ENCODE data around the gene CRIP2. TPM values are rescaled to one million over a fixed set of nuclear protein-coding genes. Genes with fewer than 3 reads are reported as not detected.

Gene CRIP2
- total and polyA plus RNA-seq, 2 experiments from 2014 or later: 188 to 319 TPM

GRCh38 chr14:105519946-105520698 lies 45.5 kb downstream of the CRIP2 start:
- Histone ChIP-seq H3K4me2 (ENCODE audit: unreplicated experiment) (no peak overlapping the region), H4K20me1 (ENCODE audit: insufficient read depth) (no peaks in the 10 kb centered on the region), H3K79me2 (ENCODE audit: insufficient read depth) (no peaks in the 10 kb centered on the region), H3F3A (ENCODE audit: insufficient read depth) (0 out of 2 replicates have a peak, but pooled peaks cover 5% of the 10 kb centered on the region), H3K36me3 (ENCODE audit: low read depth) (no peaks in the 10 kb centered on the region), H3K9me3 (ENCODE audit: low read depth) (no peaks in the 10 kb centered on the region), H3K4me1 (ENCODE audit: insufficient read depth) (no peaks in the 10 kb centered on the region), H3K27ac (no peak overlapping the region), H2AFZ (no peak overlapping the region), H3K27me3 (replicated peaks; ENCODE audit: insufficient read depth) (peaks cover 32% of the 10 kb centered on the region), H3K9ac (no peak overlapping the region), H3K4me3 (no peak overlapping the region), H3K9me2 (ENCODE audit: insufficient read depth) (no peaks in the 10 kb centered on the region)
- 59 to 60% methylated on average over 14 of the region's 14 CpGs for WGBS, 2 experiments (ENCODE audit: low coverage in 1 of 2, low lambda C conversion rate in 2 of 2, missing lambda C conversion rate in 2 of 2)
- TF ChIP-seq EZH2phosphoT487 (IDR thresholded peaks at IDR 0.05; ENCODE audit: insufficient read depth, low read depth) (no peak), EZH2 (IDR thresholded peaks at IDR 0.05; ENCODE audit: insufficient read depth, poor library complexity, severe bottlenecking) (no peak)
- in situ Hi-C loops (cut with MboI): no loop called here
- DNase-seq: no peak

DNA sequence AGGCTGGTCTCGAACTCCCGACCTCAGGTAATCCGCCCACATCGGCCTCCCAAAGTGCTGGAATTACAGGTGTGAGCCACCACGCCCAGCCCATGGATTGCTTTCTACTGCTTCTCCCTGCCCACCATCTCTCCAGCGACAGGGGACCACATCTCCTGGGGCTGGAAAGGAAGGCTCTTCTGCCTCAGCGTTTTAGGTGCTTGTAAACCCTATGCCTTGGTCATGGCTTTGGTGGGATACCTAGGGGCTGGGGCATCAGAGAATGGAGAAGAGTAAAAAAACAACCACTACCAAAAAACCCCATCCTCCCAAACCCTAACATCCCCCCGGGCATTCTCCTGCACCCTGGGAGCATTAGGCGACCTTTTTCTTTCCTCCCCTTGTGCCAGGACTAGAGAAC lies 50.7 kb downstream of the CRIP2 start:
- no peaks in the 10 kb centered on the region for H3K4me1 ChIP-seq (ENCODE audit: insufficient read depth)
- H3K4me2 ChIP-seq (ENCODE audit: unreplicated experiment): no peak overlapping the region
- 57 to 60% methylated on average over 9 of the region's 9 CpGs for WGBS, 2 experiments (ENCODE audit: low coverage in 1 of 2, low lambda C conversion rate in 2 of 2, missing lambda C conversion rate in 2 of 2)
- no peak overlapping the region for H3K9ac ChIP-seq
- no peak overlapping the region for H3K27ac ChIP-seq
- H3K79me2 ChIP-seq (ENCODE audit: insufficient read depth): no peaks in the 10 kb centered on the region
- peak overlapping the region; percentile 76 for H2AFZ ChIP-seq
- H3K9me2 ChIP-seq (ENCODE audit: insufficient read depth): no peaks in the 10 kb centered on the region
- peaks cover under 1% of the 10 kb centered on the region for H3K27me3 ChIP-seq (replicated peaks; ENCODE audit: insufficient read depth)
- no peak for DNase-seq
- no peaks in the 10 kb centered on the region for H3K9me3 ChIP-seq (ENCODE audit: low read depth)
- H3K36me3 ChIP-seq (ENCODE audit: low read depth): no peaks in the 10 kb centered on the region
- no peaks in the 10 kb centered on the region for H4K20me1 ChIP-seq (ENCODE audit: insufficient read depth)
- H3F3A ChIP-seq (ENCODE audit: insufficient read depth): peaks cover 14% of the 10 kb centered on the region
- in situ Hi-C loops (cut with MboI): no loop called here
- TF ChIP-seq EZH2 (IDR thresholded peaks at IDR 0.05; ENCODE audit: insufficient read depth, poor library complexity, severe bottlenecking) (no peak), EZH2phosphoT487 (IDR thresholded peaks at IDR 0.05; ENCODE audit: insufficient read depth, low read depth) (no peak)
- no peak overlapping the region for H3K4me3 ChIP-seq

GRCh38 chr14:105525861-105526775 lies 51.5 kb downstream of the CRIP2 start, which contains the start of gene TMEM121:
TMEM121 (plus strand) TSS chr14:105526583; CDS start chr14:105528835, 2,252 bp downstream.
- no peaks in the 10 kb centered on the region for H3K4me1 ChIP-seq (ENCODE audit: insufficient read depth)
- no peak within 1 kb of the TSS for H3K27ac ChIP-seq
- H4K20me1 ChIP-seq (ENCODE audit: insufficient read depth): no peaks in the 10 kb centered on the region
- DNase-seq: peak; percentile 57
- H3K9me3 ChIP-seq (ENCODE audit: low read depth): no peaks in the 10 kb centered on the region
- TF ChIP-seq EZH2 (IDR thresholded peaks at IDR 0.05; ENCODE audit: insufficient read depth, poor library complexity, severe bottlenecking): no peak
- TF ChIP-seq EZH2phosphoT487 (IDR thresholded peaks at IDR 0.05; ENCODE audit: insufficient read depth, low read depth): no peak
- in situ Hi-C loops (cut with MboI): no loop called here
- H3K79me2 ChIP-seq (ENCODE audit: insufficient read depth): no peaks in the 10 kb centered on the region
- no peaks in the 10 kb centered on the region for H3K36me3 ChIP-seq (ENCODE audit: low read depth)
- peak within 1 kb of the TSS; percentile 75 for H3K4me3 ChIP-seq
- no peaks in the 10 kb centered on the region for H3K9me2 ChIP-seq (ENCODE audit: insufficient read depth)
- peaks cover 14% of the 10 kb centered on the region for H3F3A ChIP-seq (ENCODE audit: insufficient read depth)
- H3K27me3 ChIP-seq (replicated peaks; ENCODE audit: insufficient read depth): no peaks in the 10 kb centered on the region; the same call in none of the 2 replicates
- WGBS, 2 experiments (ENCODE audit: low coverage in 1 of 2, low lambda C conversion rate in 2 of 2, missing lambda C conversion rate in 2 of 2): 2 to 5% methylated on average over 13 to 29 of the region's 88 CpGs
- H2AFZ ChIP-seq: peak within 1 kb of the TSS; percentile 76
- H3K9ac ChIP-seq: peak within 1 kb of the TSS; percentile 48
- H3K4me2 ChIP-seq (ENCODE audit: unreplicated experiment): peak within 1 kb of the TSS; percentile 72

DNA sequence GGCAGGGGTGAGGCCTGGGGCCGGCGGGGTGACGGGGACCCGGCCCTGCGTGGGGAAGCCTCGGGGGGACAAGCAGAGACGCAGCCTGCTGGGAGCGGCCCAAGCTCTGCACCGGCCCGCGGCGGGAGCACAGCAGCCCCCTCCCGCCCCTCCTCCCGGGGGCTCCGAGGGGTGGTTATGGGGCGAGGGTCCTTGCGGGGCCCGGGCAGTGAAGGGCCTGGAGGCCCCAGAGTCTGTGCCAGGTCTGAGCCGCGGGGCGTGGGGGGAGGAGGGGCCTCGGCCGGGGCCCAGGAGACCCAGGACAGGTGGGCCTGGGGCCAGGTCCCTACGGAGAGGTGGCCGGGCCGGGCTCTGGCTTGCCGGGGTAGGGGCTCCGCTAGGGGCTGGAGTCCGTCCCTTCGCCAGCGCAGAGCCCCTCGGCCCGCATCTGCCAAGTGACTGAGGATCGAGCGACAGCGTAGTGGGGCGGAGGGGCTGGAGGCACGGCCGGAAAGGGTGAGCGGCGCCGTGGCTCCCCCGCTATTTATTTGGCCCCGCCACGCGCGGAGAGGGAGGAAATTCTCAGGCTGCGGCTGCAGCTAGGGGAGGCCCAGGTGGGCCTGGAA lies 52.3 kb downstream of the CRIP2 start:
- Histone ChIP-seq H3K27ac (no peak overlapping the region), H4K20me1 (ENCODE audit: insufficient read depth) (no peaks in the 10 kb centered on the region), H3K79me2 (ENCODE audit: insufficient read depth) (no peaks in the 10 kb centered on the region), H2AFZ (peak overlapping the region; percentile 76), H3F3A (ENCODE audit: insufficient read depth) (peaks cover 14% of the 10 kb centered on the region), H3K9ac (peak overlapping the region; percentile 48), H3K4me2 (ENCODE audit: unreplicated experiment) (peak overlapping the region; percentile 72), H3K36me3 (ENCODE audit: low read depth) (no peaks in the 10 kb centered on the region), H3K4me3 (peak overlapping the region; percentile 75), H3K9me3 (ENCODE audit: low read depth) (no peaks in the 10 kb centered on the region), H3K27me3 (replicated peaks; ENCODE audit: insufficient read depth) (no peaks in the 10 kb centered on the region; the same call in none of the 2 replicates), H3K4me1 (ENCODE audit: insufficient read depth) (no peaks in the 10 kb centered on the region), H3K9me2 (ENCODE audit: insufficient read depth) (no peaks in the 10 kb centered on the region)
- TF ChIP-seq EZH2 (IDR thresholded peaks at IDR 0.05; ENCODE audit: insufficient read depth, poor library complexity, severe bottlenecking) (no peak), EZH2phosphoT487 (IDR thresholded peaks at IDR 0.05; ENCODE audit: insufficient read depth, low read depth) (no peak)
- in situ Hi-C loops (cut with MboI): no loop called here
- 1 to 2% methylated on average over 20 to 41 of the region's 48 CpGs for WGBS, 2 experiments (ENCODE audit: low coverage in 1 of 2, low lambda C conversion rate in 2 of 2, missing lambda C conversion rate in 2 of 2)
- DNase-seq: peak; percentile 37
